Measurements from ENCODE around the gene POT1.

The POT1 gene

GRCh38 chr7:124836173-124836572 lies 93.5 kb downstream of the POT1 start:
- ChIA-PET POLR2A (ENCODE audit: low non-redundant PET) (no interaction called here), CTCF (no interaction called here)
- no peak overlapping the region for H3K27ac ChIP-seq
- DNase-seq (ENCODE audit: low spot score) = no peak
- no peak for TF ChIP-seq CTCF (conservative IDR thresholded peaks at IDR 0.05; ENCODE audit: low read depth)

- POLR2A ChIA-PET (ENCODE audit: low non-redundant PET) = no interaction called here
- CTCF ChIA-PET = no interaction called here
- no peak overlapping the region for H3K27ac ChIP-seq
- DNase-seq (ENCODE audit: low spot score) = no peak
- no peak for TF ChIP-seq CTCF (conservative IDR thresholded peaks at IDR 0.05; ENCODE audit: low read depth)
These were observed 110.8 kb downstream of the POT1 start for GRCh38 chr7:124818807-124819206.

GRCh38 chr7:124813994-124814798 lies 115.4 kb downstream of the POT1 start:
- ChIA-PET POLR2A (ENCODE audit: low non-redundant PET) (no interaction called here), CTCF (no interaction called here)
- no peak overlapping the region for H3K27ac ChIP-seq
- no peak for DNase-seq (ENCODE audit: low spot score)
- no peak for TF ChIP-seq CTCF (conservative IDR thresholded peaks at IDR 0.05; ENCODE audit: low read depth)

GRCh38 chr7:124812764-124813163 lies 116.9 kb downstream of the POT1 start:
- ChIA-PET POLR2A (ENCODE audit: low non-redundant PET) (no interaction called here), CTCF (no interaction called here)
- H3K27ac ChIP-seq = no peak overlapping the region
- no peak for TF ChIP-seq CTCF (conservative IDR thresholded peaks at IDR 0.05; ENCODE audit: low read depth)
- DNase-seq (ENCODE audit: low spot score) = no peak

- ChIA-PET POLR2A (ENCODE audit: low non-redundant PET) (no interaction called here), CTCF (no interaction called here)
- DNase-seq (ENCODE audit: low spot score) = no peak
- no peak overlapping the region for H3K27ac ChIP-seq
- no peak for TF ChIP-seq CTCF (conservative IDR thresholded peaks at IDR 0.05; ENCODE audit: low read depth)
These were observed 118.3 kb downstream of the POT1 start for GRCh38 chr7:124811341-124811740.

GRCh38 chr7:124810605-124811004 lies 119.0 kb downstream of the POT1 start:
- CTCF ChIA-PET = no interaction called here
- DNase-seq (ENCODE audit: low spot score) = no peak
- POLR2A ChIA-PET (ENCODE audit: low non-redundant PET) = no interaction called here
- H3K27ac ChIP-seq = no peak overlapping the region
- no peak for TF ChIP-seq CTCF (conservative IDR thresholded peaks at IDR 0.05; ENCODE audit: low read depth)
